ENCODE measurements around the gene CD300LF.

Gene CD300LF

DNA sequence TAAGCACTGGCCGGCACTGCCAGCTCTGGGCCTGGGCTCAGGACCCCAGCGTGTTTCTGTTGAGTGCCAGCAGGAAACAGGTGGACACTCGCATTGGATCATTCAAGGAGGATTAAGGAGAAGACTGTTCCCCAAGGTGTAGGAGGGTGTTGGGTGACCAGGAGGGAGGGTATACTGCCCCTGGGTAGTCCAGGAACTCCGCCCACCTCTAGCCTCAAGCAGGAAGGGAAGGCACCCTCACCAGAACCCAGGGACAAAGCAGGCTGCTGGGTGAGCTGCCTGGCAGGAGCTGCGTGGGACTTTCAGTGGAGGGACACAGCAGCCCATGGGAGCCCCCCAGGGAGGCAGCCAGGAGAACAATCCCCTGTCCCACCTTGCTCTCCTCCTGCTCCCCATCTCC lies 16.6 kb upstream of the CD300LF start:
- Histone ChIP-seq H3K27me3 (ENCODE audit: control insufficient read depth in 1 of 2, insufficient read depth in 2 of 2, low read length in 2 of 2) (peaks cover 18 to 21% of the 10 kb centered on the region in 2 donors), H3K4me3 (ENCODE audit: low read length in 2 of 2) (no peak overlapping the region), H3K36me3 (ENCODE audit: control insufficient read depth in 2 of 2, insufficient read depth in 2 of 2, low read length in 2 of 2) (no peaks in the 10 kb centered on the region), H3K27ac (ENCODE audit: low read length) (no peak overlapping the region), H3K9ac (ENCODE audit: low read length in 2 of 2) (no peak overlapping the region), H3K9me3 (ENCODE audit: control insufficient read depth in 2 of 2, low read length in 2 of 2) (no peaks in the 10 kb centered on the region), H3K4me1 (ENCODE audit: control insufficient read depth, insufficient read depth, low read length) (no peaks in the 10 kb centered on the region)

DNA sequence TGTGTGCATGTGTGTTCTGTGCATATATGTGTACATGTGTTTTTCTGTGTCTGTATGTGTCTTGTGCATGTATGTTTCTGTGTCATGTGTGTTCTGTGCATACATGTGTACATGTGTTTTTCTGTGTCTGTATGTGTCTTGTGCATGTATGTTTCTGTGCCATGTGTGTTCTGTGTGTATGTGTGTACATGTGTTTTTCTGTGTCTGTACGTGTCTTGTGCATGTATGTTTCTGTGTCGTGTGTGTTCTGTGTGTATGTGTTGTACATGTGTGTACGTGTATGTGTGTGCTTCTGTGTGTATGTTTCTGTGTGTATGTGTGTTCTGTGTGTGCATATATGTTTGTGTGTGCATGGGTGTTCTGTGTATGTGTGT lies 16.0 kb upstream of the CD300LF start:
- no peak overlapping the region for H3K27ac ChIP-seq (ENCODE audit: low read length)
- H3K27me3 ChIP-seq (ENCODE audit: control insufficient read depth in 1 of 2, insufficient read depth in 2 of 2, low read length in 2 of 2), result peaks cover 16 to 17% of the 10 kb centered on the region in 2 donors
- no peak overlapping the region for H3K9ac ChIP-seq (ENCODE audit: low read length in 2 of 2)
- no peaks in the 10 kb centered on the region for H3K4me1 ChIP-seq (ENCODE audit: control insufficient read depth, insufficient read depth, low read length)
- no peak overlapping the region for H3K4me3 ChIP-seq (ENCODE audit: low read length in 2 of 2)
- no peaks in the 10 kb centered on the region for H3K36me3 ChIP-seq (ENCODE audit: control insufficient read depth in 2 of 2, insufficient read depth in 2 of 2, low read length in 2 of 2)
- no peaks in the 10 kb centered on the region for H3K9me3 ChIP-seq (ENCODE audit: control insufficient read depth in 2 of 2, low read length in 2 of 2)

DNA sequence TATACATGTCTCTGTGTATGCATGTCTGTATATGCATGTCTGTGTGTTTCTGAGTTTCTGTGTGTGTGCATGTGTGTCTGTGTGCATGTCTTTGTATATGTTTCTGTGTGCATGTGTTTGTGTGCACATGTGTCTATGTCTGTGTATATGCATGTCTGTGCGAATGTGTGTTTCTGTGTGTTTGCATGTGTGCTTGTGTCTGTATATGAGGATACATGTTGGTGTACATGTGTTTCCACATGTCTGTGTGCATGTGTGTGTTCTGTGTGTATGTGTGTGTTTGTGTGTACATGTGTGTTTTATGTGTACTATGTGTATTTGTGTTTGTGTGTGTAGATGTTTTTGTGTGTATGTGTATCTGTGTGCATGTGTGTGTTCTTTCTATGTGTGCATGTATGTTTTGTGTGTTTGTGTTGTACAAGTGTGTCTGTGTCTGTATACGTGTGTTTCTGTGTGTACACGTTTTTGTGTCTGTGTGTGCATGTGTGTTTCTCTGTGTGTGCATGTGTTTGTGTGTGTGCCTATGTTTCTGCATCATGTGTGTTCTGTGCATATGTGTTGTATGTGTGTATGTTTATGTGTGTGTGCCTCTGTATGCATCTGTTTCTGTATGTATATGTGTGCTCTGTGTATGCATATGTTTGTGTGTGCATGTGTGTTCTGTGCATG lies 15.4 kb upstream of the CD300LF start:
- peaks cover 11 to 12% of the 10 kb centered on the region in 2 donors for H3K27me3 ChIP-seq (ENCODE audit: control insufficient read depth in 1 of 2, insufficient read depth in 2 of 2, low read length in 2 of 2)
- no peak overlapping the region for H3K4me3 ChIP-seq (ENCODE audit: low read length in 2 of 2)
- H3K27ac ChIP-seq (ENCODE audit: low read length), result no peak overlapping the region

DNA sequence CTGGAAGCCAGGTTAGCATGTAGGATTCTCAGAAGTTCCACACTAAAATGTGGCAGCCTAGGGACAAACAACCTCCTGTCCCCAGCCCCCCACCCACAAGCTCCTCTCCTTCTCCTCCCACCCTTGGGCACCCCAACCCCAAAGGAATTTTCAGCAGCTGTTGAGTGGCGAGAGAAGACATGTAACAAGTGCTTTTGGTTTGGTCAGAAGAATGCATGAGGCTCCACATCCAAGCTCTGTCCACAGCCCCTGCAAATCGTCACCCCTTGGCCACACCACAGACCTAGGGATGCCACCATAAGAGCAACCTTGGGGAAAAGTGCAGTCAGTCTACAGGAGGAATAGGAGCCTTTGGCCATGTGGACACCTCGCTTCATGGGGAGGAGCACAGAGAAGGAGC lies 12.4 kb upstream of the CD300LF start:
- no peak overlapping the region for H3K9ac ChIP-seq (ENCODE audit: low read length in 2 of 2)
- no peaks in the 10 kb centered on the region for H3K9me3 ChIP-seq (ENCODE audit: control insufficient read depth in 2 of 2, low read length in 2 of 2)
- H3K36me3 ChIP-seq (ENCODE audit: control insufficient read depth in 2 of 2, insufficient read depth in 2 of 2, low read length in 2 of 2), result no peaks in the 10 kb centered on the region
- no peak overlapping the region for H3K27ac ChIP-seq (ENCODE audit: low read length)
- no peak overlapping the region for H3K4me3 ChIP-seq (ENCODE audit: low read length in 2 of 2)
- no peaks in the 10 kb centered on the region for H3K4me1 ChIP-seq (ENCODE audit: control insufficient read depth, insufficient read depth, low read length)
- peaks cover 0 to 3% of the 10 kb centered on the region in 2 donors for H3K27me3 ChIP-seq (ENCODE audit: control insufficient read depth in 1 of 2, insufficient read depth in 2 of 2, low read length in 2 of 2)

More for the DNA sequence above, 15.4 kb upstream of the CD300LF start:
- Histone ChIP-seq H3K9ac (ENCODE audit: low read length in 2 of 2) (no peak overlapping the region), H3K36me3 (ENCODE audit: control insufficient read depth in 2 of 2, insufficient read depth in 2 of 2, low read length in 2 of 2) (no peaks in the 10 kb centered on the region), H3K9me3 (ENCODE audit: control insufficient read depth in 2 of 2, low read length in 2 of 2) (no peaks in the 10 kb centered on the region), H3K4me1 (ENCODE audit: control insufficient read depth, insufficient read depth, low read length) (no peaks in the 10 kb centered on the region)

DNA sequence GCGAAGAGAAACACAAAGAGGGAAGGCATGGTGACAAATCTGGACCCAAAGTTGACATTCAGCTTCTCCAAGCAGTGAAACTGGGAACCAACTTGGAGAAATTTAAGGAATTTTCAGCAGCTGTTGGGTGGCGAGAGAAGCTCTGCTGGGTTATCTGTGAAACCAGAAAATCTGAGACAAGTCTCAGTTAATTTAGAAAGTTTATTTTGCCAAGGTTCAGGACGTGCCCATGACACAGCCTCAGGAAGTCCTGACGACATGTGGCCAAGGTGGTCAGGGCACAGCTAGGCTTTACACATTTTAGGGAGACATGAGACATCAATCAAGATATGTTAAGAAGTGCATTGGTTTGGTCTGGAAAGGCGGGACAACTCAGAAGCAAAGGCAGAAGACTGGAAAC lies 11.2 kb upstream of the CD300LF start:
- Histone ChIP-seq H3K4me1 (ENCODE audit: control insufficient read depth, insufficient read depth, low read length) (no peaks in the 10 kb centered on the region), H3K4me3 (ENCODE audit: low read length in 2 of 2) (no peak overlapping the region), H3K36me3 (ENCODE audit: control insufficient read depth in 2 of 2, insufficient read depth in 2 of 2, low read length in 2 of 2) (no peaks in the 10 kb centered on the region)

DNA sequence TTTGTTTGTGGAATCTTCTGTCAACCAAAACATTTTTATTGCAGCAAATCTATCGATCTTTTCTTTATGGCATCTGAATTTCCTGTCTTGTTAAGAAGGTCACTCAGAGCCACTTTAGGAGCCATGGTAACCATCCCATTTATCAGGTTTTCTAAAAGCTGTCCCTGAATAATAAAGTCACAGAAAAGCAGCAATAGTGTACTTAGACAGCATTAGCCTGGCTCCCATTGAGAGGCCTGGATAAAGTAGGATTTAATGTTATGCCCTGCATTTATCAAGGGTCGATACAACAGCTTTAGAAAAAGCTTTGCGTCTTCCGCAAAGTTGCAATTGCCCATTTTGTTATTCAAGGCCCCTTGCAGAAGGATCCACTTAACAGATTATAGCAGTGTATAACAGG lies 10.1 kb upstream of the CD300LF start:
- Histone ChIP-seq H3K27ac (ENCODE audit: low read length) (no peak overlapping the region), H3K4me3 (ENCODE audit: low read length in 2 of 2) (no peak overlapping the region)

More for the DNA sequence above, 11.2 kb upstream of the CD300LF start:
- Histone ChIP-seq H3K27me3 (ENCODE audit: control insufficient read depth in 1 of 2, insufficient read depth in 2 of 2, low read length in 2 of 2) (no peaks in the 10 kb centered on the region), H3K9ac (ENCODE audit: low read length in 2 of 2) (no peak overlapping the region), H3K9me3 (ENCODE audit: control insufficient read depth in 2 of 2, low read length in 2 of 2) (no peaks in the 10 kb centered on the region), H3K27ac (ENCODE audit: low read length) (no peak overlapping the region)

DNA sequence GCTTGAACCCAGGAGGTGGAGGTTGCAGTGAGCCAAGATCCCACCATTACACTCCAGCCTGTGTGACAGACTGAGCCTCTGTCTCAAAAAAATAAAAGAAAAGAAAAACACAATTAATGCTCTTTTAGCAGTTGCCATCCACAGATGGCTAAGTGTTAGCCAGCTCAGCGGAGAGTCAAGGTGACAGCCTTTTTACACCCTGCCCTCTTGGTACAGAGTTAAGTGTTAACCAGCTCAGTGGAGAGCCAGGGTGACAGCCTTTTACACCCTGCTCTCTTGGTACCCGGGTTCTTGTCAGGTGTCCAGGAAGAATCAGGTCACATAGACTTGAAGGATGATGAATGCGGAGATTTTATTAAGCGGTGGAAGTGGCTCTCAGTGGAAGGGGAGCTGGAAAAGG lies 7.8 kb upstream of the CD300LF start:
- Histone ChIP-seq H3K4me3 (ENCODE audit: low read length in 2 of 2) (no peak overlapping the region), H3K27ac (ENCODE audit: low read length) (no peak overlapping the region), H3K36me3 (ENCODE audit: control insufficient read depth in 2 of 2, insufficient read depth in 2 of 2, low read length in 2 of 2) (no peaks in the 10 kb centered on the region), H3K4me1 (ENCODE audit: control insufficient read depth, insufficient read depth, low read length) (no peaks in the 10 kb centered on the region), H3K9ac (ENCODE audit: low read length in 2 of 2) (no peak overlapping the region), H3K9me3 (ENCODE audit: control insufficient read depth in 2 of 2, low read length in 2 of 2) (no peaks in the 10 kb centered on the region), H3K27me3 (ENCODE audit: control insufficient read depth in 1 of 2, insufficient read depth in 2 of 2, low read length in 2 of 2) (peaks cover 0 to 3% of the 10 kb centered on the region in 2 donors)

More for the DNA sequence above, 10.1 kb upstream of the CD300LF start:
- Histone ChIP-seq H3K9me3 (ENCODE audit: control insufficient read depth in 2 of 2, low read length in 2 of 2) (no peaks in the 10 kb centered on the region), H3K27me3 (ENCODE audit: control insufficient read depth in 1 of 2, insufficient read depth in 2 of 2, low read length in 2 of 2) (no peaks in the 10 kb centered on the region), H3K36me3 (ENCODE audit: control insufficient read depth in 2 of 2, insufficient read depth in 2 of 2, low read length in 2 of 2) (no peaks in the 10 kb centered on the region), H3K4me1 (ENCODE audit: control insufficient read depth, insufficient read depth, low read length) (no peaks in the 10 kb centered on the region), H3K9ac (ENCODE audit: low read length in 2 of 2) (no peak overlapping the region)

DNA sequence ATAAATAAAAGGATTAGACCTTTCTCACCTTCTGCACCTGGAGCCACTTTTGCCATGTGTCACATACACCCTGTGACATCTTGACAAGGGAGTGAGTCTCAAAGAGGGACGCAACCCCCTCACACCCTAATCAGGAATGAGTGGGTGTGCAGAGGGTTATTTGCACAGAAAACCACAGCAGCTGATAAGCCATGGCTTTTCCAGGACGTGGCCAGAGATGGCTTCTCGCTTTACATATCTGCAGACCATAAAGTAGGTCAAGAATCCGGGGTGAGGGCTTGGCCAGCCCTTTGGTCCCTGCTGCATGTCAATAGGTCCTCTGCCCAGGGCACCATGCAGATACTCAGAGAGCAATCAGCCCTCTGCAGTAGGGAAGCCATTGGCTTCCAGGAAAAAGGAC lies 2.4 kb upstream of the CD300LF start:
- Histone ChIP-seq H3K36me3 (ENCODE audit: control insufficient read depth in 2 of 2, insufficient read depth in 2 of 2, low read length in 2 of 2) (no peaks in the 10 kb centered on the region), H3K4me3 (ENCODE audit: low read length in 2 of 2) (no peak overlapping the region), H3K9ac (ENCODE audit: low read length in 2 of 2) (no peak overlapping the region), H3K4me1 (ENCODE audit: control insufficient read depth, insufficient read depth, low read length) (no peaks in the 10 kb centered on the region), H3K27ac (ENCODE audit: low read length) (no peak overlapping the region), H3K27me3 (ENCODE audit: control insufficient read depth in 1 of 2, insufficient read depth in 2 of 2, low read length in 2 of 2) (peaks cover 4 to 11% of the 10 kb centered on the region in 2 donors), H3K9me3 (ENCODE audit: control insufficient read depth in 2 of 2, low read length in 2 of 2) (no peaks in the 10 kb centered on the region)

DNA sequence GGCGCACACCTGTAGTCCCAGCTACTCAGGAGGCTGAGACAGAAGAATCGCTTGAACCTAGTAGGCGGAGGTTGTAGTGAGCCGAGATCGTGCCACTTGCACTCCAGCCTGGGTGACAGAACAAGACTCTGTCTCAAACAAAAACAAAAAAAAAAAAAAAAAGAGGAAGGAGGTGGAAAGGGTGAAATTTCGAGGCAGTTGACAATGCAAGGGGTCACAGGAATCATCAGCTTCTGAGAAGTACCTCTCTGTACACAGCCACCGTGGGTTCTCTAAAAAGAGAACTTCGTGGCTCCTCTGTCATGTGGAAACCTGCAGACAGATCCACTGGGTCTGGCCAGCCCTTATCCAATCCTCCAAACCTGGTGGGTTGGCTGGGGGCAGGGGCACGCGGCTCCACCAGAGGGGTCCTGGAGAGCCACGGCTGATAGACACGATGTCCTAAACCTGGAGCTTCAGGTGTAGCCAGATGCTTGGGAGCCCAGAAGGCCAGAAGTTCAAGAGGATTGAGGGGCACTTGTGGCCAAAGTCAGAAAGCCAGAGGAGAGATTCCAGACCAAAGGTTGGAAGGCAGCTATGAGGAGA lies 540 bp upstream of the CD300LF start:
- Histone ChIP-seq H3K27me3 (ENCODE audit: control insufficient read depth in 1 of 2, insufficient read depth in 2 of 2, low read length in 2 of 2) (peaks cover 4 to 11% of the 10 kb centered on the region in 2 donors), H3K9me3 (ENCODE audit: control insufficient read depth in 2 of 2, low read length in 2 of 2) (no peaks in the 10 kb centered on the region), H3K36me3 (ENCODE audit: control insufficient read depth in 2 of 2, insufficient read depth in 2 of 2, low read length in 2 of 2) (no peaks in the 10 kb centered on the region), H3K4me3 (ENCODE audit: low read length in 2 of 2) (no peak overlapping the region), H3K4me1 (ENCODE audit: control insufficient read depth, insufficient read depth, low read length) (no peaks in the 10 kb centered on the region), H3K27ac (ENCODE audit: low read length) (no peak overlapping the region), H3K9ac (ENCODE audit: low read length in 2 of 2) (no peak overlapping the region)

DNA sequence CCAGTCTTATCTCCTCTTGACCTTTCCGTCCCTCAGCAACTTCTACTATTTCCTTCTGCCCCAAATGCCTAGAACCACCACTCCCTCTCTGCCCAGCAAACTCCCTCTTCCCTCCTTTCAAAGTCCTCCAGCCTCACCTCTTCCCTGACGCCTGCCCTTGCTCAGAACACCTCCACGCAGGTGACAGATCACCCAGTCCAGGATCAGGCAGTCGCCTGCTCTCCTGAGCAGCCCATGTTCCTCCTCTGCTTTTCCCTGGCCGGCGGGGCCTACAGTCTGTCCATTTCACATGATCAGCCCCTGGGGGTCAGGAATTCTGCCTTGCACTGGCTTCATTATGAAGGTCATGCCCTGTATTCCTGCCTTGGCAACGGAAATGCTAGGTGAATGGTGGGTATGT lies 422 bp downstream of the CD300LF start:
- no peak overlapping the region for H3K4me3 ChIP-seq (ENCODE audit: low read length in 2 of 2)

DNA sequence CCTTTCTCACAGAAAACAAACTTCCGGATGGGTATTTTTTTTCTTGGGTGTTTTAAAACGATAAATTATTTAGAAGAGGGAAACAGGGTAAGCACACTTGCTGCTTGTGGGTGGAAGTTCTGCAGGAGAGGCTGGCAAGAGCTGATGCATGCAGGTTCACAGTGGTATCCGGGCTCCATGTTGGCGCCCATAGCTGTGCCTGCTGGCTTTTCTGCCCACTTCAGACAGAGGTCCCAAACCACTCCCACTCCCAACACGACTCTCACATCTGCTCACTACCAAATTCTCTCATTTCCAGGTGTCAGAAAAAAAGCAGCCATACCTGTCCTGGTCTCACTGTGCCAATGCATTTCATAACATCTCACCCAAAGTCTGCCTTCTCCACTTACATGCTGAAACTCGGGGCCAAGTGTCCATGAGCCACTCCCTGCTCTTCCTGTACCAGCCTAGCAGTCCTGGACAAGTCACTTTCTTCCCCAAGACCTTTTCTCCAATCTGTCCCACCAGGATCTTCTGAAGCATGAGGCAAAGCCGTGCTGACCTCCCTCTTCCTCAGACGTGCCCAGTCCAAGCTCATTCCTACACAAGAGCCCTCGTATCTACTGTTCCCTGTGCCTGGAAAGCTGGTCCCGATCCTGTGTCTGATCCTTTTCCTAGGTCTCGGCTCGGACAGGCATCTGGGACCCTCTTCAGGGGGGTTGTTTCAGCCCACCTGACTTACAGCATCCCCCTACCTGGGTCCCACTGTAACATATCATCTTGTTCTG lies 1.5 kb downstream of the CD300LF start:
- Histone ChIP-seq H3K4me3 (ENCODE audit: low read length in 2 of 2) (no peak overlapping the region), H3K4me1 (ENCODE audit: control insufficient read depth, insufficient read depth, low read length) (no peaks in the 10 kb centered on the region), H3K27ac (ENCODE audit: low read length) (no peak overlapping the region), H3K36me3 (ENCODE audit: control insufficient read depth in 2 of 2, insufficient read depth in 2 of 2, low read length in 2 of 2) (no peaks in the 10 kb centered on the region), H3K27me3 (ENCODE audit: control insufficient read depth in 1 of 2, insufficient read depth in 2 of 2, low read length in 2 of 2) (peaks cover 4 to 11% of the 10 kb centered on the region in 2 donors), H3K9me3 (ENCODE audit: control insufficient read depth in 2 of 2, low read length in 2 of 2) (no peaks in the 10 kb centered on the region), H3K9ac (ENCODE audit: low read length in 2 of 2) (no peak overlapping the region)

More for the DNA sequence above, 422 bp downstream of the CD300LF start:
- Histone ChIP-seq H3K36me3 (ENCODE audit: control insufficient read depth in 2 of 2, insufficient read depth in 2 of 2, low read length in 2 of 2) (no peaks in the 10 kb centered on the region), H3K9ac (ENCODE audit: low read length in 2 of 2) (no peak overlapping the region), H3K9me3 (ENCODE audit: control insufficient read depth in 2 of 2, low read length in 2 of 2) (no peaks in the 10 kb centered on the region), H3K27ac (ENCODE audit: low read length) (no peak overlapping the region), H3K4me1 (ENCODE audit: control insufficient read depth, insufficient read depth, low read length) (no peaks in the 10 kb centered on the region), H3K27me3 (ENCODE audit: control insufficient read depth in 1 of 2, insufficient read depth in 2 of 2, low read length in 2 of 2) (peaks cover 4 to 11% of the 10 kb centered on the region in 2 donors)
